OCI-LY3 (cell line): ENCODE measurements around the gene CCDC170.
"Not testable (repeated sequence)": the region's sequence is repeated elsewhere in the genome, so short reads cannot be mapped to it uniquely, and the experiment has no call there.

Source experiments
- CTCF ChIP-seq: fragments of 200-600, 300-600 bp; sonication (generic); IDR thresholded peaks from 2 replicates; pipeline ENCODE4 v1.5.1; 2014; ENCODE audit warnings: antibody characterized with exemption, low read length, low read depth
- EZH2phosphoT487 ChIP-seq: fragments of 200-600 bp; shearing (Covaris generic); IDR thresholded peaks from 2 replicates; pipeline ENCODE4 v1.6.1; 2018; ENCODE audit warnings: antibody characterized with exemption, mixed run types, low read depth

- TF ChIP-seq CTCF, EZH2phosphoT487: not testable (repeated sequence)
Measured at GRCh38 chr6:151450928-151451327, 42.9 kb upstream of the CCDC170 start.
